Colon (tissue), 2 donors: ENCODE data around the gene BTBD2.

Source experiments
- FAIRE-seq: peaks from 2 replicates; lab custom pipeline; 2012; peaks lifted over from hg19 to GRCh38; lab: Jason Lieb, UNC
- donor health status: control.
- donor health status: control.

BTBD2 gene

GRCh38 chr19:1941146-1942077 lies 74.1 kb downstream of the BTBD2 start, which contains the start of gene CSNK1G2:
CSNK1G2 (plus strand) TSS chr19:1941172; CDS start chr19:1969773, 28,601 bp downstream.
- FAIRE-seq, result no peak

GRCh38 chr19:1938071-1938470 lies 77.4 kb downstream of the BTBD2 start:
- no peak for FAIRE-seq

- no peak for FAIRE-seq
Observed at GRCh38 chr19:1936916-1937610, 78.5 kb downstream of the BTBD2 start.

GRCh38 chr19:1936430-1936829 lies 79.1 kb downstream of the BTBD2 start:
- FAIRE-seq, result no peak

- no peak for FAIRE-seq
Observed at GRCh38 chr19:1935484-1936208, 79.9 kb downstream of the BTBD2 start.
